Measurements from ENCODE around the gene FGF14.

DNA sequence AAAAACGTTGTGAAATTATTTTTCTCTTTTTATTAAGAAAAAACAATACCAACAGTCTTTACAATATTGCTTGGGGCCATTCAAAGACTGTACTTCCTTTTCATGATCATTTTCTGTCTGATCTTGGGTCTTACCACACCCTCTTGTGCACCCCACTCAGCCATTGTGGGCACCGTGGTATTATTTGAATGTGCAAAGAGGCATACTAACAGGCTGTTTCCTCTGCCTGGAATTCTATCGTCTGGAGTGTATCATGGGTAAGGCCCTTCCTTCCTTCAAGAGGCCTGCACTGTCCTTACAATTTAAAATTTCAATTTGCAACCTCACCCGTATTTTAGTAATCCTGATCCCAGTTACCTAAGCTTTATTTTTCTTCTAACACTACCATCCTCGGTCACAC is 76.5 kb downstream of the FGF14 start:
- no peak for TF ChIP-seq POLR2A (IDR thresholded peaks at IDR 0.05)
- TF ChIP-seq, protein P1, sequence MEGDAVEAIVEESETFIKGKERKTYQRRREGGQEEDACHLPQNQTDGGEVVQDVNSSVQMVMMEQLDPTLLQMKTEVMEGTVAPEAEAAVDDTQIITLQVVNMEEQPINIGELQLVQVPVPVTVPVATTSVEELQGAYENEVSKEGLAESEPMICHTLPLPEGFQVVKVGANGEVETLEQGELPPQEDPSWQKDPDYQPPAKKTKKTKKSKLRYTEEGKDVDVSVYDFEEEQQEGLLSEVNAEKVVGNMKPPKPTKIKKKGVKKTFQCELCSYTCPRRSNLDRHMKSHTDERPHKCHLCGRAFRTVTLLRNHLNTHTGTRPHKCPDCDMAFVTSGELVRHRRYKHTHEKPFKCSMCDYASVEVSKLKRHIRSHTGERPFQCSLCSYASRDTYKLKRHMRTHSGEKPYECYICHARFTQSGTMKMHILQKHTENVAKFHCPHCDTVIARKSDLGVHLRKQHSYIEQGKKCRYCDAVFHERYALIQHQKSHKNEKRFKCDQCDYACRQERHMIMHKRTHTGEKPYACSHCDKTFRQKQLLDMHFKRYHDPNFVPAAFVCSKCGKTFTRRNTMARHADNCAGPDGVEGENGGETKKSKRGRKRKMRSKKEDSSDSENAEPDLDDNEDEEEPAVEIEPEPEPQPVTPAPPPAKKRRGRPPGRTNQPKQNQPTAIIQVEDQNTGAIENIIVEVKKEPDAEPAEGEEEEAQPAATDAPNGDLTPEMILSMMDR (IDR thresholded peaks at IDR 0.05) = no peak
